Measurements from ENCODE around the gene PIGT.

PIGT gene

DNA sequence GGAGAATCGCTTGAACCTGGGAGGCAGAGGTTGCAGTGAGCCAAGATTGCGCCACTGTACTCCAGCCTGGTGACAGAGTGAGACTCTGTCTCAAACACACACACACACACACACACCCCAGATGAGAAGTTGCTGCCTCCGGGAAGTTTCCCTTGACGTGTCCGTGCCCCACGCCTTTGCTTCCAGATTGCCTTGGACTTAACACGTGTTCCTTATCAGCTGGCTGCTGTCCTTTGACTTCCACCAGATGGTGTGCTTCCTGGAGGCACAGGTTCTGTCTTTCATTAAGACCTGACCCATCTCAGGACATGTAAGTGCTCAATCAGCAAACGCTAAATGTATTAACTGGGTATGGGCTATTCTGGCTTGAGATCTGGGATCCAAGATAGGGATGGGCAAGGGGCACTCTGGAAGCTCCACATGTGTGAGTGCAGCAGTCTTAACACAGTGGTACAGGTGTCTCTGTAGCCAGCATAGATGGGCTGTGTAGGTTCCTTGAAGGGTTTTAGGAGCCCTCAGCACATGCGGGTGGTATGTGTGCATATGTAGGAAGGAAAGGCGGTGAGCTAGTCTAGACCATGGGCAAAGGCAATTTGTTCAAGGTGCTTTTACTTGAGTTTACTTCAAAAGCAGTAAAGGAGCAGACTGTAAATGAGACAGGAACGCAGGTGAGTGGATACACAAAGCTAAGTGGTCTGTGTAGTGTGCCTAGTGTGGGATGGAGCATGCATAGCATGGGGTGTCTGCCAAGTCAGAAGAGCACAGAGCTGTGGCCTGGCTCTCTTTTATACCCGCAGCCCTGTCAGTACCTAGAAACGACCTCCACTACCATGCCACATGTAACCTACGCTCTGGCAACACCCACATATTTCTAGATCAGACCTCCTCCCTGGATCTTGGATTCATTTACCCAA is 11.6 kb downstream of the PIGT start:
- DNase-seq (ENCODE audit: low read depth in 2 of 2), result no peak

DNA sequence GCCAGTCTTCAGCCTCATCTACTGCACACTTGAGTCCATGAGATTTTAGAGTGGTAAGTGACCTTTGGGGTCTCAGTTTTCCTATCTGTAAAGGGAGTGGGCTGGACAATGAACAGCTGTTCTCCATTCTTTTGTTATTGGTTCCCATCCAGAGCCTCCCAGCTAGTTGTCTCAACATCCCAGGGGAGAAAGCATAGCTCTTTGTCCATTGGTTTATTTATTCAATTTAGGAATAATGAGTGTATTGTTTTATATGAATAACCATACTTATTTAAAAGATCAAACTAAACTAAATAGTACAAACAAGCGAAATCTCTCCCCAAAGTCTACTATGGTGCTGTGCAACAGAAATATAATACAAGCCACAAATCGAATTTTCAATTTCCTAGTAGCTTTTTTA is 13.7 kb downstream of the PIGT start:
- DNase-seq (ENCODE audit: low read depth in 2 of 2), result no peak

DNA sequence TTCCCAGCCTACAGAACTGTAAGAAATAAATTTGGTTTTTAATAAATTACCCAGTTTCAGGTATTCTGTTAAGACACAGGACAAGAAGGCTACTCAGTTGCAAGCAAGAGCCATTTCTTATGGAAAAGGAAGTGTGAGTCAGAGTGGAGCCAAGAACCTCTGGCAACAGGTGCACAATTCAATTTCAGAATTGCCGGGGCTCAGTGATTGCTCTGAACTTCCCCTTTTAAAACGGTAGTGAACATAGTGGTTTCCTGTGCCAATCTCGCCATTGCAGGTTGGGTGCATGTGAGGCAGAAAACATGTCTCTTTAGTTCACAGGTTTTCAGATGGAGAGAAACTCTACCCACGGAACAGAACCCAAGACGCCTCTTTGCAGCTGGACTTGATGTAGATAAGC is 16.4 kb downstream of the PIGT start:
- no peak for DNase-seq (ENCODE audit: low read depth in 2 of 2)

DNA sequence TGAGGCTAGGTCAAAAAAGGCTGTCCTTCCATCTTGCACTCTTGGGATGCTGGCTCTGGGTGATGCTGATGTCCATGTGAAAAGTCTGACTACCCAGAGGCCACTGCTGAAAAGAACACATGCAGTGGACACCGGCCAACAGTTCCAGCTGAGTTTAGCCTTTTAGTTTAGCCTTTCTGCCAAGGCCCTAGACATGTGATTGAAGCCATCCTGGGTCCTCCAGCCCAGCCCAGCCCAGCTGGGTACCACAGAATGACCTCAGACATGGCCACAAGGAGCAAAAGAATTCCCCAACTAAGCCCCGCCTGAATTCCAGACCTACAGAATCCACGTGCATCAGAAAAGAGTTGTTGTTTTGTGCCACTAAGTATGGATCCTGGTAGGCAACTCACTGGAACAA is 17.4 kb downstream of the PIGT start:
- DNase-seq (ENCODE audit: low read depth in 2 of 2), result no peak

DNA sequence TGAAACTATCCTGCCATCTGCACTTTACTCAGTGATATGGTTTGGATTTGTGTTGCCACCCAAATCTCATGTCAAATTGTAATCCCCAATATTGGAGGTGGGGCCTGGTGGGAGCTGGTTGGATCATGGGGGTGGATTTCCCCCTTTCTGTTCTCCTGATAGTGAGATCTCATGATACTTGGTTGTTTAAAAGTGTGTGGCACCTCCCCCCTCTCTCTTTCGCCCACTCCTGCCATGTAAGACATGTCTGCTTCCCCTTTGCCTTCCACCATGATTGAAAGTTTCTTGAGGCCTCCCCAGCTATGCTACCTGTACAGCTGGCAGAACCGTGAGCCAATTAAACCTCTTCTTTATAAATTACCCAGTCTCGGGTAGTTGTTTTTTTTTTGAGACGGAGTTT is 18.0 kb downstream of the PIGT start:
- no peak for DNase-seq (ENCODE audit: low read depth in 2 of 2)

DNA sequence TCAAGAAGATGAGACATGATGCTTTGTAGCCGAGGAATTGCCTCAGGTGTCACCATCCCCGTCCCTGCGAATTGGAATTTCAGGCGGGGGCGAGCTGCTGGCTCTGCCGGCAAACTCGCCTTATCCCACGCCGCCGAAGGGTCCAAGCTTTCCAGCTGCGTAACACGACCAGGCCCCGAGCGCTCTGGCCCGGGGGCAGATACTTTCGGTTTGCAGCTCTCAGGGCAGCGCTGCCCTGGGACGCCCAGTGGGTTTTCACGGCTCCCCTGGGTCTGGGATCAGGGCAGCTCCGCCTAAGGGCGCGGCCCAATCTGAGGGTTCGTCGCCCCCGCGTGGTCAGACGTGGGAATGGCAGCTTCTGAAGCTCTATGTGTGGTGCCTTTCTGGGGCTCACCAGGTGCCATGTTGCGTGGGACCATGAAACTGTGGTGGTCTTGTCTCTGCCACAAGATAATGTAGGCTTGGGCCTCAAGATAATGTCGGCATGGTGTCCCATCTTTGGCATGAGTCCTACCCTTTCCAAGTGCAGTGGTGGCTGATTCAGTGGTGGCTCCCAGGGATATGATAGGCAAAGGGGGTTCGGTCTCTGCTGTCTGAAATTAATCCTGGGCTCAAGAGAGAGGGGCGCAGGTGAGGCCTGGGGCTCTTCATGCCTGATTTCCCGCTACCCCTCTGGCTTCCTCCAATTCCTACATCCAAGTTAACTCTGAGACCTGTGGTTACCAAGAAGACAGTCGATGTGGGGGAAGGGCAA is 21.0 kb downstream of the PIGT start:
- DNase-seq (ENCODE audit: low read depth in 2 of 2), result peak; percentile 70 to 71

DNA sequence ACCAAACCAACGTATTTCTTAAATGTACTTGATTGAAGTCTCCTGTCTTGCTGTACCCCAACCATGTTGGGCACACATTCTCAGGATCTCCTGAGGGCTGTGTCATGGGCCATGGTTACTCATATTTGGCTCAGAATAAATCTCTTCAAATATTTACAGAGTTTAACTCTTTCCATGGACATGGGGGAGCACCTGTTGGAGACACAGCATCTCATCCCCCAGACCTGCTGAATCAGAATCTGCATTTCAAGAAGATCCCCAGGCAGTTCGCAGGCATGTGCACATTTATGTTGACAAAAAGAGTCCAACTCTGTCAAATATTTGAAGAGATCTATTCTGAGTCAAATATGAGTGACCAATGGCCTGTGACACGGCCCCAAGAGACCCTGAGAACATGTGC is 24.5 kb downstream of the PIGT start:
- no peak for DNase-seq (ENCODE audit: low read depth in 2 of 2)

DNA sequence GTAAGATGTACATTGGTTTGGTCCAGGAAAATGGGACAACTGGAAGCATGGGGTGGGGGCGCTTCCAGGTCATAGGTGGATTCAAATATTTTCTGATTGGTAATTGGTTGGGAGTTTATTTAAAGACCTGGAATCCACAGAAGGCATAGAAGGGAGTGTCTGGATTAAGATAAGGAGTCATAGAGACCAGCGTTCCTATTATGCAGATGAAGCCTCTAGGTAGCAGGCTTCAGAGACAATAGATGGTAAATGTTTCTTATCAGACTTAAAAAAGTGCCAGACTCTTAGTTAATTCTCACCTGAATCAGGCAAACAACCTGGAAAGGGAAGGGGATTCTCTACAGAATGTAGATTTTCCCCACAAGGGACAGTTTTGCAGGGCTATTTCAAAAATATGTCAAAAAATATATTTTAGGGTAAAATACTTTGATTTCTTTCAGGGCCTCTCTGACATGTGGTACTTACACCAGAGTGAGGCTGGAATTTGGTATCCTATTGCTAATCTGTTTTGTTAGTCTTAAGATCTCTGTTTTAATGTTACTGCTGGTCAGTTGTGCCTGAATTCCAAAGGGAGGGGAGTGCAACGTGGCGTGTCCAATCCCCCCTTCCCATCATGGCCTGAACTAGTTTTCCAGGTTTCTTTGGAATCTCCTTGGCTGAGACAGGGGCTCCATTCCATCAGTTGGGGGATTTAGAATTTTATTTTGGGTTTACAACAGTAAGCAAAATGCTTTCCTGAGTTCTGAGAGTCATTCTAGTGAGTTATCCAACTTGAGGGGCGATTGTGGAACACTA is 25.1 kb downstream of the PIGT start:
- DNase-seq (ENCODE audit: low read depth in 2 of 2), result no peak

DNA sequence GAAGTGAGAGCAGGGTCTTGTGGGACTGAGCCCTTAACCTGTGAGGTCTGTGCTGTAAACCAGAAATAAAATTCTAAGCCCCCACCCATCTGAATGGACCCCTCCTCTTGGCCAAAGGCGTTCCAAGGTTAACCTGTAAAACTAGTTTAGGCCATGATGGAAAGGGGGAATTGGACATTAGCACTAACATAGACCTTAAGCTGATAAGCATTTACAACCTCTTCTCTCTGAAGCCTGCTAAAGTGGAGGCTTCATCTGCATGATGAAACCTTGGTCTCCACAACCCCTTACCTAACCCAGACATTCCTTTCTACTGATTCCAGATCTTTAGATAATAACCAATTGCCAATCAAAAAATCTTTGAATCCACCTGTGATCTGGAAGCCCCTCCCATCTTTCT is 25.8 kb downstream of the PIGT start:
- no peak for DNase-seq (ENCODE audit: low read depth in 2 of 2)

DNA sequence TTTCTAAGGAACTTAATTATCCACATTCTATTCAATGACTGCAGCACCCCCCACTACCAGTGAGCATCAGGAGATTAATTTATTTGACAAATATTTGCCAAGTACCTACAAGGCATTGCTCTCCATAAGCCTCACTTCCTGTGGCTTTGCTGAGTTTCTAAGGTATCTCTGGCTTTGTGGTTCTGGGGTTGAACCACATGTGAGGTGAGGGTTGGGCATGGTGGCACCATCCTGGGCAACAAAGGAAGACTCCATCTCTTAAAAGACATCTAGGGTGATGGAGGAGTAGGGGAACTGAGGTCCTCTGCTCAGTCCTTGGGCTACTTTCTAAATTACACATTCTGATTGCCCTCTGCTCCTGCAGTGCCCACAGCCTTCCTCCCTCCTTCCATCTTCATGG is 28.1 kb downstream of the PIGT start:
- DNase-seq (ENCODE audit: low read depth in 2 of 2), result no peak

DNA sequence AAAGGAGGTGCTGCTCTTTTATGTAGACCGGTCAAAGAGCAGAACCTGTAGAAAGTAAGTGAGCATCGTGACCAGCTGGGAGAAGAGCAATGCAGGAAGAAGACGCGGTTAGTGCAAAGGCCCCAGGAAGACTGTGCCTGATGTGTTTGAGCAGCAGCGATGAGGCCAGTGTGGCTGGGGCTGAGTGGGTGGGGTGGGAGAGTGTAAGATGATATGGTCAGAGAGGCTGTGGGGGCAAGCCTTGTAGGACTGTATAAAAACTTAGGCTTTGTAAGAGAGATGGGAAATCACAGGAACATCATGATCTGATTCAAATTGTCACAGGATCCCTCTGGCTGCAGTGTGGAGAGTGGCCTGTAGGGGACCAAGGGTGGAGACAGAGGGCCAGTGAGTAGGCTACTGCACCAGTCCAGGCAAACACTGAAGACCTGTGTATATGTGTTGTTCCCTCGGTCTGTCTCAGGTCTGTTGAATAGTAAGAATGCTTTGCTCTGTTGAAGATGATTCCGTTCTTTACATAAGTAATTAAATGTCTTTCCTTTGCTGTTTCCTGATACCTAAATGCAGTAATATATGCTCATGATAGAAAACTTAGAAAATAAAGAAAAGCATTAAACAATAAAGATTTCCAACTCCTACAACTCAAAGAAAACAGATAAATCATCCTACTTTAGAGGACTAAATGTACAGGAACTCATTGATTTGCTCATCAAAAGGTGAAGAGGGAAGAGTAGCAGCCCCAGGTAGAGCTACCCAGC is 30.0 kb downstream of the PIGT start:
- DNase-seq (ENCODE audit: low read depth in 2 of 2), result no peak

DNA sequence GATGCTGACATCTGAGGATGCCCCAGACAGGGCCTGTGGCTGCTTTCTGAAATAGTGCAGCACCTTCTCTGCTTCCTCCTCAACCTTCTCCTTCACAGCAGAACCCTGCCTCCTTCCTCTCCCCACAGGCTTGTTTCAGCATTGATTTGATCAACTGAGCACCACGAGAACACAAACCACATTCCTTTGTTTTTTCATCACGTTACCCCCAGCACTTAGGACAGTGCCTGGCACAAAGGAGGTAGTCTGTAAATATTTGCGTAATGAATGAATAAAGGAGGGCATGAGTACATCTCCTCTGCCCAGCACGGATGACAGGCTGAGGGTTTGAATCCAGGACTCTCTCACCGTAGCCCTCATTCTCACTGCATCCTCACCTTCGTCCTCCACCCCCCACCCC is 32.3 kb downstream of the PIGT start:
- DNase-seq (ENCODE audit: low read depth in 2 of 2), result no peak

DNA sequence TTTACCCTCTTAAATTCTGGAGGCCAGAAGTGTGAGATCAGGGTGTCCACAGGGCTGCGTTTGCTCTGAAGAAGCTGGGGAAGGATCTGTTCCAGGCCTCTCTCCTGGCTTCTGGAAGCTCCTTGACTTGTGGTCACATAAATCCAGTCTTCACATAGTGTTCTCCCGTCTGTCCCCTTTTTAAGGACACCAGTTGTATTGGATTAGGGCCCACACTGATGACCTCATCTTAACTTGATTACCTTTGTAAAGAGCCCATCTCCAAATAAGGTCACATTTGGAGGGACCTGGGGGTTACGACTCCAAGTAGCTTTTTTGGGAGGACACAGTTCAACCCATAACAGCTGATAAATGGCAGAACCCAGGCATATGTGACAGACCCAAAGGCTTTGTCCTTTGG is 33.6 kb downstream of the PIGT start:
- DNase-seq (ENCODE audit: low read depth in 2 of 2), result no peak

DNA sequence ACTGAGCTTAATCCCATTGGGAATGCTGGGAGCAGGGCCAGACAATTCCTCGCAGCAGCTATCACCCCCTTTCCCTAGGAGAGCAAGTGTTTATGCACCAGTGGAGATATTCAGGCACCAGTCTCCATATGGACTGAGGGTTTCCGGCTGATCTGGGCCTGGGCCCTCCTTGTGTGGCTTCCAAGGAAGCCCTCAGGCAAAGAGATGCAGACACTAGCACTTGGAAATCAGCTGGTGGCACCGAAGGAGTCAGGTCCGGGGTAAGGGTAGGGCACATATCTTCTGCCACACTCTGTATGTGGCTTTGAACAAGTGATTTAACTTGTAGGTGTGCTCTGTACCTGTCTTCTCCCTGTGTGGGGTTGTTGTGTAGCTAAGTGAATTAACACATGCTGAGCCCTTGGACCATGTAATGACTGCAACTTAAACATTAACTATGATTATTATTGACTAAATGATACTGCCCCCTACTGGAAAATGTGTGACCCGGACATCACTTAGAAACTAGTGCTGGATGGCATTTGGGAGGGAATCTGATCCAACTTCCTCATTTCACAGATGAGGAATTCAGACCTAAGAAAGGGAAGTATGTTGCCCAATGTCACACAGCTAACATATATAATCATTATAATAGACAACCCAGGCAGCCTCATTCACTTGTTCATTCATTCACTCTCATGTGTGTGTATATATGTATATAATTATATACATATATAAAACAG is 34.3 kb downstream of the PIGT start:
- DNase-seq (ENCODE audit: low read depth in 2 of 2), result no peak

DNA sequence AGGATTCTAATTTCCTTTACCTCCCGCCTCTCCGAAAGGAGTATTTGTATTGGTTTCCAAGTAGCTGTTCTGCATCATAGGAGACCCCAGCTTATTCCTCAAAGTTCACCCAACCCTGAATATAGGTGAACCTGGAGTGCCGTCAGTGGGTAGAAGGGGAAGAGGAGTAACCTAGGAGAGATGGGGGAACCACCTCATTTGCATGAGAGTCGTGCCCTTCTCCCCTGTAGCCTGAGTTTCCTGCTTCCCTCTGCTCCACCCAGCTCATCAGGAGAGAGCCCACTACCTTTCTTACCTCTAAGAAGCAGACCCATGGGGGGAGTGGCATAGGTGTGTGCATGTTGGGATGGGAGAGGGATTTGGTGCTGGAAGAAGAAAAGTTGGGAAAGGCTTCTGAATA is 36.3 kb downstream of the PIGT start:
- DNase-seq (ENCODE audit: low read depth in 2 of 2), result no peak

DNA sequence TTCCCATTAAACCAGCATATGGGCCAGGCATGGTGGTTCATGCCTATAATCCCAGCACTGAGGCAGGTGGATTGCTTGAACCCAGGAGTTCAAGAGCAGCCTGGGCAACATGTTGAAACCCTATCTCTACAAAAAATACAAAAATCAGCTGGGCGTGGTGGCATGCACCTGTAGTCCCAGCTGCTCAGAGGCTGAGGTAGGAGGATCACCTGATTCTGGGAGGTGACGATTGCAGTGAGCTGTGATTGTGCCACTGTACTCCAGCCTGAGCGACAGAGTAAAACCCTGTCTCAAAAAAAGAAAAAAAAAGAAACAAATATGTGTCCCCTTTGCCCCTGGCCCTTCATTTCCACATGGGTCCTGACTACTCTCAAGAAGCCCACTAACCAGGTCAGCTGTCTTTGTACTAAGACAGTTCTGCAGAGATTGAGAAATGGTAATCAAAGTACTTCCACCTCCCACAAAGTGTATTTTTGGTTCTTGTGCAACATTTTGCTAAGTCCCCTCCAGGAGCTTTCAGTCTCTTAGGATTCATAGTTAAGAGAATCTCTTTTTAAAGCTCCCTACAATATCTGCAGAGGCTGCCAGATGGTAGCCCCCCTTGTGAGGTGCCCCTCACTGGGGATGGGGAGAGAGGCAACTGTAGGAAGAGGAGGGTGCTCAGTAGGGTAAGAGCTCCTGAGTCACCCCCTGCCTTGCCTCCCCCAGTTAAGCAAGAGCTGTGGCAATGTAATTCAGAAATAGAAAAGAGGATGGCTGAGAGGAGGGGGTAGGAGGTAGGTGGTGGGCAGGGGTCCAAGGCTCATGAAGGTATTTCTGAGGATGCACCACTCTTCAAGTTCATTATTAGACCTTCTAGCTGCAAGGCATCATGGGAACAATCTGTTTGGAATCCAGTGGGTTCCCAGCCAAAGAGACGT is 37.1 kb downstream of the PIGT start:
- DNase-seq (ENCODE audit: low read depth in 2 of 2), result no peak

DNA sequence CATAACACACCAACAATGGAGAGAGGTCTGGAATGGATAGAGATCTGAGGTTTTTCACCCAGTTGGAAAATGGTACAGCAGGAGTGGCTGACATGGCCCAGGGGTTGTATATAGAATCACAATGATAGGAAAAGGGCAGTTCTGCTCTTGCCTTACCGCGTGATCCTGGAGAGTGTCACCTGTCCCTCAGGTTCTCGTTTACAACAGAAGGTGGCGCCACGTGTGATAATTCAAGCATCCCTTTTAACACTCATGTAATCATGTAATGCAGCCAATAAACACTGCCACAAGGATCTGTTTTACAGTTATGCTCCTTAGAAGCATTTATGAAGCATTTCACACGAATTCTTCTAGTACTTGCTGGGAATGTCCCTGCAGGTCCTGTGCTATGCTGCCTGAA is 40.7 kb downstream of the PIGT start:
- DNase-seq (ENCODE audit: low read depth in 2 of 2), result no peak

DNA sequence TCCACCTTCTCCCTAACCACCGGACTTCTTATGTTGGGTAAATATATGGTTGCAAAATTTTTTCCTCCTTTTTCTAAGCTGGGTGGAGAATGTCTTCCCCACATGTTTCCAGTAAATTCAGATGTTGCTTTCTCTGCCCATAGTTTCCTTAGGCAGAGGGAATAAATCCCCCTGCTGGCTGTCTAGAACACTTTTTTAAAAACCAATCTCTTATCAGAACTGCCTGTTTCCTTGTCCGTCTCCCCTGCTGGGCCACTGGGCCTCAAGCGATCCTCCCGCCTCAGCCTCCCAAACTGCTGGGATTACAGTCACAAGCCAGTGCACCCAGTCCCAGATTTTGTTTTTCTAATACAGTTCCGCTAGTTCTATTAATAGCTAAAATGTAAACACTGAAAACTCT is 43.7 kb downstream of the PIGT start:
- DNase-seq (ENCODE audit: low read depth in 2 of 2), result no peak

DNA sequence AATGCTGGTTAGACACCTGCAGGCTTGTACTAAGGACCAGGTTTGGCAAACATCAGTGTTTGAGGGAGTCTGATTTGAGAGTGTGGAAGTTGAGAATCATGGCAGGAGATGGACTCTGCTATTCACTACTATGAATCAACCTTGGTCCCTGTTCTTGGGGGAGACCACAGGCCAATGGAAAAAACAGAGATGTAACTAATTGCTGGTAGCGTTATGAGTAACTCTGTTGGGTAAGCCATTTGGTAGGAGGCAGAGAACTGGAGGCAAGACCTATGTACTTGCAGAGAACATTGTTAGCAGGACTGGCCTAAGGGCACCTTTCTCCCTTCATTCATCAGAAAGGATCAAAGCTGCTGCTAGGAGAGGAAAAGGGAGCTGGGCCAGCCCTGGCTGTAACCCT is 45.3 kb downstream of the PIGT start:
- DNase-seq (ENCODE audit: low read depth in 2 of 2), result no peak

Data from stimulated activated CD8-positive, alpha-beta memory T cell treated with anti-CD3 and anti-CD28 coated beads, Interleukin-15, amount 100 ng/mL, for 48 hours (primary cell).